ENCODE data around the gene P2RX6.

DNA sequence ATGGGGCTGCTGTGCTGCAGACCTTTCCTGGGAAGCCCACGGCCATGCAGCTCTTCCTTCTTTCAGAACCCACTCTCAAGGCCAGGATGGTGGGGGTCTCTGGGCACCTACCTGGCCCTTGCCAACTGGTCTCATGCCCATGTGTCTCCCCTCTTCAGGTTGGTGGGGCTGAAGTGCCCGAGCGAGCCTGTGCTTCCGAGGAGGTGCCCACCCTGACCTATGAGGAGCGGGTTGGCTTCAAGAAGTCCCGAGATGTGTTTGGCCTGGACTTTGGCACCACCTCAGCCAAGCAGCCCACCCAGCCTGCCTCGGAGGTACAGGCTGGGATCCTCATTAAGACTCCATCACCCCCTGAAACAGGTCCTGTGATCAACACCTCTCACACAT, 22.9 kb upstream of the P2RX6 start:
- TF ChIP-seq, protein P1, sequence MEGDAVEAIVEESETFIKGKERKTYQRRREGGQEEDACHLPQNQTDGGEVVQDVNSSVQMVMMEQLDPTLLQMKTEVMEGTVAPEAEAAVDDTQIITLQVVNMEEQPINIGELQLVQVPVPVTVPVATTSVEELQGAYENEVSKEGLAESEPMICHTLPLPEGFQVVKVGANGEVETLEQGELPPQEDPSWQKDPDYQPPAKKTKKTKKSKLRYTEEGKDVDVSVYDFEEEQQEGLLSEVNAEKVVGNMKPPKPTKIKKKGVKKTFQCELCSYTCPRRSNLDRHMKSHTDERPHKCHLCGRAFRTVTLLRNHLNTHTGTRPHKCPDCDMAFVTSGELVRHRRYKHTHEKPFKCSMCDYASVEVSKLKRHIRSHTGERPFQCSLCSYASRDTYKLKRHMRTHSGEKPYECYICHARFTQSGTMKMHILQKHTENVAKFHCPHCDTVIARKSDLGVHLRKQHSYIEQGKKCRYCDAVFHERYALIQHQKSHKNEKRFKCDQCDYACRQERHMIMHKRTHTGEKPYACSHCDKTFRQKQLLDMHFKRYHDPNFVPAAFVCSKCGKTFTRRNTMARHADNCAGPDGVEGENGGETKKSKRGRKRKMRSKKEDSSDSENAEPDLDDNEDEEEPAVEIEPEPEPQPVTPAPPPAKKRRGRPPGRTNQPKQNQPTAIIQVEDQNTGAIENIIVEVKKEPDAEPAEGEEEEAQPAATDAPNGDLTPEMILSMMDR (IDR thresholded peaks at IDR 0.05 in 4 of 5, conservative IDR thresholded peaks at IDR 0.05 in 1 of 5): no peak
- TF ChIP-seq POLR2A (IDR thresholded peaks at IDR 0.05): no peak

Data from gastrocnemius medialis (tissue), 4 donors.